Panc1 (cell line): ENCODE data around the gene NFS1.

Experiments
- POLR2AphosphoS5 ChIP-seq: IDR thresholded peaks from 2 replicates; pipeline ENCODE4 v1.6.1; 2012; ENCODE audit warnings: mild to moderate bottlenecking, low read depth, low read length, moderate library complexity
- TF ChIP-seq, protein P1 (sequence below): fragments of 450-650 bp; IDR thresholded peaks from 2 replicates; pipeline ENCODE4 v1.5.1; 2017; ENCODE audit warnings: mild to moderate bottlenecking
- TF ChIP-seq, protein P2 (sequence below), 2 experiments: IDR thresholded peaks; 2 replicates each; pipeline ENCODE4 v1.6.1; 2011 to 2012; ENCODE audit warnings: low read depth in 2 of 2, control low read depth in 1 of 2, low read length in 1 of 2, mild to moderate bottlenecking in 1 of 2, moderate library complexity in 1 of 2; ENCODE audit not compliant: insufficient read depth in 1 of 2

DNA sequence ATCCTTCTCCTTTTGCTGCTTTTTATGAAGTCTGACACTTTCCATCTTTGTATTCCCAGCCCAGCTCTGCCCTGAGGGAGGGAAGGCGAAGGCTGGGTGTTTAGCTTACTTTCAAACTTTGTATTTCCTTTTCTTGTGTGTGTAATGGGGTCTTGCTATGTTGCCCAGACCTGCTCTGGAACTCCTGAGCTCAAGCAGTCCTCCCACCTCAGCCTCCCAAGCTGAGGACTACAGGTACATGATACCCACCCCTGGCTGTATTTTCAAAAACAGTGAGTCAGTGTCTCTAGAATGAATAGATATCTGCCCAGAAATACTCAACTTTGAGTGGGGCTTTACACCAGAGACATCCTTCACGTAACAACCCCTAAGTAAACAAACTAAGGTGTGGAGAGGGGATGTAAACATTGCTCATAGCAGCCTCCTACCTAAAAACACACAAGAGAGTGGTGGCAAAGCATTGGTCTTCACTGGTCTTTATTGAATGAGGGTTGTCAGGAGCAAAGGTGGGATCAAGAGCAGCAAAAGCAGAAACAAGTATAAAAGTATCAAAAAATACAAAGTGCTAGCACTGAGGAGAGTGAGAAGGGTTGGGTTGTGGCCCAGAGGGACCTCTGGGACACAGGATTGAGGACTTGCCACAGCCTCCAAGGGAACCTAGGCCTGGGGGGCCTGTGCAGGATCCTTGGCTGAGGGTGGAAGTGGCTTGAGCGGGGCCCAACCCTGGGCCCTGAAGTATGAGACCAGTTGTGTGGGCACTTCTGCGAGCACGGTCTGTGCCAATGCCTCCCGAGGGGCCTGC, 73.4 kb downstream of the NFS1 start:
- TF ChIP-seq, protein P1, sequence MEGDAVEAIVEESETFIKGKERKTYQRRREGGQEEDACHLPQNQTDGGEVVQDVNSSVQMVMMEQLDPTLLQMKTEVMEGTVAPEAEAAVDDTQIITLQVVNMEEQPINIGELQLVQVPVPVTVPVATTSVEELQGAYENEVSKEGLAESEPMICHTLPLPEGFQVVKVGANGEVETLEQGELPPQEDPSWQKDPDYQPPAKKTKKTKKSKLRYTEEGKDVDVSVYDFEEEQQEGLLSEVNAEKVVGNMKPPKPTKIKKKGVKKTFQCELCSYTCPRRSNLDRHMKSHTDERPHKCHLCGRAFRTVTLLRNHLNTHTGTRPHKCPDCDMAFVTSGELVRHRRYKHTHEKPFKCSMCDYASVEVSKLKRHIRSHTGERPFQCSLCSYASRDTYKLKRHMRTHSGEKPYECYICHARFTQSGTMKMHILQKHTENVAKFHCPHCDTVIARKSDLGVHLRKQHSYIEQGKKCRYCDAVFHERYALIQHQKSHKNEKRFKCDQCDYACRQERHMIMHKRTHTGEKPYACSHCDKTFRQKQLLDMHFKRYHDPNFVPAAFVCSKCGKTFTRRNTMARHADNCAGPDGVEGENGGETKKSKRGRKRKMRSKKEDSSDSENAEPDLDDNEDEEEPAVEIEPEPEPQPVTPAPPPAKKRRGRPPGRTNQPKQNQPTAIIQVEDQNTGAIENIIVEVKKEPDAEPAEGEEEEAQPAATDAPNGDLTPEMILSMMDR: no peak
- TF ChIP-seq POLR2AphosphoS5: no peak
- TF ChIP-seq, protein P2, sequence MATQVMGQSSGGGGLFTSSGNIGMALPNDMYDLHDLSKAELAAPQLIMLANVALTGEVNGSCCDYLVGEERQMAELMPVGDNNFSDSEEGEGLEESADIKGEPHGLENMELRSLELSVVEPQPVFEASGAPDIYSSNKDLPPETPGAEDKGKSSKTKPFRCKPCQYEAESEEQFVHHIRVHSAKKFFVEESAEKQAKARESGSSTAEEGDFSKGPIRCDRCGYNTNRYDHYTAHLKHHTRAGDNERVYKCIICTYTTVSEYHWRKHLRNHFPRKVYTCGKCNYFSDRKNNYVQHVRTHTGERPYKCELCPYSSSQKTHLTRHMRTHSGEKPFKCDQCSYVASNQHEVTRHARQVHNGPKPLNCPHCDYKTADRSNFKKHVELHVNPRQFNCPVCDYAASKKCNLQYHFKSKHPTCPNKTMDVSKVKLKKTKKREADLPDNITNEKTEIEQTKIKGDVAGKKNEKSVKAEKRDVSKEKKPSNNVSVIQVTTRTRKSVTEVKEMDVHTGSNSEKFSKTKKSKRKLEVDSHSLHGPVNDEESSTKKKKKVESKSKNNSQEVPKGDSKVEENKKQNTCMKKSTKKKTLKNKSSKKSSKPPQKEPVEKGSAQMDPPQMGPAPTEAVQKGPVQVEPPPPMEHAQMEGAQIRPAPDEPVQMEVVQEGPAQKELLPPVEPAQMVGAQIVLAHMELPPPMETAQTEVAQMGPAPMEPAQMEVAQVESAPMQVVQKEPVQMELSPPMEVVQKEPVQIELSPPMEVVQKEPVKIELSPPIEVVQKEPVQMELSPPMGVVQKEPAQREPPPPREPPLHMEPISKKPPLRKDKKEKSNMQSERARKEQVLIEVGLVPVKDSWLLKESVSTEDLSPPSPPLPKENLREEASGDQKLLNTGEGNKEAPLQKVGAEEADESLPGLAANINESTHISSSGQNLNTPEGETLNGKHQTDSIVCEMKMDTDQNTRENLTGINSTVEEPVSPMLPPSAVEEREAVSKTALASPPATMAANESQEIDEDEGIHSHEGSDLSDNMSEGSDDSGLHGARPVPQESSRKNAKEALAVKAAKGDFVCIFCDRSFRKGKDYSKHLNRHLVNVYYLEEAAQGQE (IDR thresholded peaks at IDR 0.05; ENCODE audit: insufficient read depth in 1 of 2, low read depth in 2 of 2, low read length in 1 of 2): no peak
